Stimulated activated CD8-positive, alpha-beta memory T cell treated with anti-CD3 and anti-CD28 coated beads, Interleukin-2, amount 100 ng/mL, for 48 hours (primary cell): Measurements from ENCODE around the gene MOB3A.
"Not testable (repeated sequence)": the region's sequence is repeated elsewhere in the genome, so short reads cannot be mapped to it uniquely, and the experiment has no call there.

Experiments
- DNase-seq, 2 donors: peaks; one replicate each; pipeline ENCODE4 v3.0.0-alpha.2; 2020; ENCODE audit warnings: low read depth in 2 of 2

The MOB3A gene

DNA sequence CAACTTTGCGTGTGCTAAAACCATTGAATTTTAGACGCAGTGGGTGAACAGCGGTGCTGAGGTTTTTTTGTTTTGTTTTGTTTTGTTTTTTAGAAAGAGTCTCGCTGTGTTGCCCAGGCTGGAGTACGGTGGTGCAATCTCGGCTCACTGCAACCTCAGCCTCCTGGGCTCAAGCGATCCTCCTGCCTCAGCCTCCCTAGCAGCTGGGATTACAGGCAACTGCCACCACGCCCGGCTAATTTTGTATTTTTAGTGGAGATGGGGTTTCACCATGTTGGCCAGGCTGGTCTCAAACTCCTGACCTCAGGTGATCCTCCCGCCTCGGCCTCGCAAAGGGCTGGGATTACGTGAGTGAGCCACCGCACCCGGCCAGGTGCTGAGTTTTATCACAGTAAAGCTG, 61.9 kb downstream of the MOB3A start:
- DNase-seq = not testable (repeated sequence)

DNA sequence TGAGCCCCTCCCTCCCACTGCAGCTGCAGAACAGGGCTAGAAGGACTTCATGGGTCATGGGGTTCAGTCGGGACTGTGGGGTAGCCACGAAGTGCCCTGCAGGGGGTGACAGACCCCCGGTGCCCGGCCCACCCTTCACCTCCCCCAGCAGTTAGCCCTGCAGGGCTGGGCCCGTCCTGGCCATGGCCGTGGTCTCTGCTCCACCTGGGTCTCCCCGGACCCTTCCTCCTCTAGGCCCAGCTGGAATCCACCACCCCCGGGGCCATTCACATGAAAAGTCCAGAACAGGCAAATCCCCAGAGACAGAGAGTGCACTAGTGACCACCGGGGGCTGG, 62.3 kb downstream of the MOB3A start:
- DNase-seq = no peak

DNA sequence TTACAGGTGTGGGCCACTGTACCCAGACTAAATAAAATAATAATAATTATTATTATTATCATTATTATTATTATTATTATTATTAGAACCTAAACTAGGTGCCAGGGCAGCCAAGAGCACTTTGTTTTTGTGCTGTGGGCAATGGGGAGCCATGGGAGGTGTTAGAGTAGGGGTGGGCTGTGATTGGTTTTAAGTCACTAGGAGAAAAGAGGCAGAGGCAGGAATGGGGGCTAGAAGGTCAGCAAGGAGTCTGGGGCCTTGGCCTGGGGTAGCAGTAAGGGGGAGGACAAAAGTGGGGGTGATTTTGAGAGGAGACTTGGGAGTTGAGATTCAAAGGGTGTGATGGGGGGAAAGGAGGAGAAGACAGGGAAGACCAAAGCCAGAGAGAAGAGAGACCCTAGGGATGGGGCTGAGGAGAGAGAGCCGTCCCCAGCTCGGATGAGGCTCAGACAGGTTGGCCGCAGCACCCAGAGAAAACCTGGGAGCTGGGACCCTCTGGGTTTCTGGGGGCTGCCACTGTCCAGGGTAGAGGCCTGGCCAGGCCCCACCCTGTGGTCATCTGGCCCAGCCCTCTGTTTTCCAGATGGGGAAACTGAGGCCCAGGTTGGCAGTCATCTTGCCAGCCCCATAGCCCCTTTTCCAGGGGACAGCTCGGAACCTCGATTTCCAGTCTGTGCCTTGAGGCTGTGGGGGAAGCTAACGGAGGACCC, 62.9 kb downstream of the MOB3A start:
- no peak for DNase-seq

DNA sequence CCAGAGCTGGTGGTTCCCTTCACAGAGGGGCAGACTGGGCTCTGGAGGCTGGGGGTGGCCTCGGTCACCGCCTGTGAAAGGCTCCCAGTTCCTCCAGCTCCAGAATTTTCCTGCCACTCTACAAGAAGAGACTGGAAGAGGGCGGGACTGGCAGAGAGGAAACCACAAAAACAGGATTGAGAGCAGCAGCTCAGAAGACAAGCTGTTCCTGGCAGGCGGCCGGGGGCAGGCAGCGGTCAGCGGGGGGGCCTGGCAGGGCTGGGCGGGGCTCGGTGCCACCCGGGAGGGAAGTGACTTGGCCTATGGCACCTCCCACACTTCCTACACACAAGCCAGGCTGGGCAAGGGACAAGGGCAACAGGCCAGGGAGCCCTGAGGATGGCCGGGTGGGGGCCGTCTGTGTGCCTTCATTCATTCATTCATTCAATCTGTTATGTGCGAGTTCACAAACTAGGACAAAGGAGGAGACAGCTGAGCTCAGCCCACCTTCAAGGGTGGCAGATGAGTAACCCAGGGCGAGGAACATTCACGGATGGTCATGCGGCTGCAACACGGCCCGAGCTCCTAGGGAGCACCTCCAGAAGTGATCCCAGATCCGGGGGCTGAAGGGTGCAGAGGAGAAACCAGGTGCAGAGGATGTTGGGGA, 63.7 kb downstream of the MOB3A start:
- no peak for DNase-seq

DNA sequence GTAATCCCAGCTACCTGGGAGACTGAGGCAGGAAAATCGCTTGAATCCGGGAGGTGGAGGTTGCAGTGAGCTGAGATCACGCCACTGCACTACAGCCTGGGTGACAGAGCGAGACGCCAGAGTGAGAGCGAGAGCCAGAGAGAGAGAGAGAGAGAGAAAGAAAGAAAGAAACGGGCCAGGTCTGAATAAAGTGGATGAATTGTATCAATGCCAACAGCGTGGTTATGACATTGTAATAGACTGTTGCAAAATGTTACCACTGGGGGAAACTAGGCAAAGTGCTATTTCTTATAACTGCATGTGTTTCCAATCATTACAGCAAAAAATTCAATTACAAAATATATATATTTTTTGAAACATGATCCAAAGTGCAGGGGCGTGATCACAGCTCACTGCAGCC, 68.8 kb downstream of the MOB3A start:
- no peak for DNase-seq

DNA sequence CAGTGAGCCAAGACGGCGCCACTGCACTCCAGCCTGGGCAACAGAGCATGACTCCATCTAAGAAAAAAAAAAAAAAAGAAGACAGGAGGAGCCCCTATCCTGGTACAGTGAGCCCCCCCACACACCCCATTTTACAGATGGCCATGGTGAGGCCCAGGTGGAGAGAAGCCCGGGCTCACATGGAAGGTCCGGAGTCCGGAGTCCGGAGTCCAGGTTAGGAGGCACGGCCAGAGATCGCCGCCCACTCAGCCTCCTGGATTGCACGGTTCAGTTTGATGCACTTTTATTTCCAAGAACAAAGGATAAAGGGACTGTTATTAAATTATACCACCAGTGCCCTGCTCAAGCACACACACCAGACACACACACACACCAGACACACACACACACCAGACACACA, 69.4 kb downstream of the MOB3A start:
- DNase-seq = no peak

DNA sequence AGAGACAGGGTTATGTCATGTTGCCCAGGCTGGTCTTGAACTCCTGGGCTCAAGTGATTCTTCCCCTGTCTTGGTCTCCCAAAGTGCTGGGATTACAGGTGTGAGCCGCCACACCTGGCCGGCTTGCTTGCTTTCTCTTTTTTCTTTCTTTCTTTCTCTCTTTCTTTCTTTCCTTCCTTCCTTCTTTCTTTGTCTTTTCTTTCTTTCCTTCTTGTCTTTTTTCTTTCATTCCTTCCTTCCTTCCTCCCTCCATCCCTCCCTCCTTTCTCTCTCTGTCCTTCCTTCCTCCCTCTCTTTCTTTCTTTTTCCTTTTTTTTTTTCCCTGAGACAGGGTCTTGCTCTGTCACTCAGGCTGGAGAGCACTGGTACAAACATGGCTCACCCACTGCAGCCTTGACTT, 73.8 kb downstream of the MOB3A start:
- no peak for DNase-seq

DNA sequence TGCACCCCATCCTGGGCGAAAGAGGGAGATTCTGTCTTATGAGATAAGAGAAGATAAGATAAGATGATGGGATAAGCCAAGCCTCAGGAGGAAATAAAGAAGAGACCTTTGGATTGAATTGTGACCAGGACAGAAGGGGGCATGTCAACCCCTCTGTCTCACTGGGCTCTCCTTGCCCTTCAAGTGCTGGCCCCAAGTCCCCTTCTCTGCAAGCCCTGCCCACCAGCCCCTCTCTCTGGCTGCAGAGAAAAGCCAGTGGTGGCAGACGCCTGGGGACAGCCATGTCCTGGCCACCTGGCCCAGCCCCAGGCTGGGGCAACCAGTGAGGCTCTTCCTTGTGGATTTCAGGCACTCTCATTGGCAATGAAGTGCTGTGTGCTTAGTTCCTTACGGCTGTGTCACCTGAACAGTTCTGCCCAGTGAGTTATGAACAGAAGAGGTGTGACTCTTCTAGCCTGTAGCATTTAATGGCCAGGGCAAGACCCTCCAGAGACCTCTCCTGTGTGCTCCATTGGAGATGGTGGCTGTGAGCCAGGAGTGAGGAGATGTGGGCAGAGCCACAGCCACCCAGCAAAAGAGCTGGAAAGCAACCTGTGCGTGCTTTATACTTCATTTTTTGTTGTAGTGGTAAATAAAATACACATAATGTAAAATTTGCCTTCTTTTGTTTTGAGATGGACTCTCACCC, 74.5 kb downstream of the MOB3A start:
- no peak for DNase-seq
